ENCODE measurements around the gene PCBP3.
A peak's percentile ranks its signal among the peaks of the same experiment; 100 is the strongest.
"Not testable (repeated sequence)": the region's sequence is repeated elsewhere in the genome, so short reads cannot be mapped to it uniquely, and the experiment has no call there.

The PCBP3 gene

DNA sequence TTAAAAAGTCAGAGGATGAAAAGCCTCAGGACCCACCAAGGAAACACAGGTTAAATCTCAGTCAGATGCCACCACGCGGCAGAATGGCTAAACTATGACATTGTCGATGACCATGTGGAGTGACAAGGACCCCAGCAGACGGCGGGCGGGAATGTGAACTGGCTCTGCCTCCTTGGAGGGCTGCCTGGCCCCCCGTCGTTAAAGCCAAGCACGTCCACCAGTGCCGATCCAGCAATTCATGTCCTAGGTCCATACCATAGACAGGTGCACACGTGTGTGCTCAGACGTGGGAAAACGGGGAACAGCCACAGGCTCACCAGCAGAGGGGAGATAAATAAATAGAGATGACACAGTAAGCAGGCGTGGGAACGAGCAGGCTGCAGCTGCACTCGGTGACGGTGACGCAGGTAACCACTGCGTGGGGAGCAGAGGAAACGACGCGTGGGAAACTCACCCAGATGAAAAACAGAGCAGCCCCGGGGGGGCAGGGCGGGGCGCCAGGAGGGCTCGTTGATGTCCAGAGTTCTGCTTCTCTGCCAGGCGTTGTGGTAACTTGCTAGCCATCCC is 28.3 kb upstream of the PCBP3 start:
- peak; percentile 27 to 34 for DNase-seq (ENCODE audit: low read depth in 2 of 2)
- H3K4me3 ChIP-seq (replicated peaks in 1 of 2; ENCODE audit: low read depth in 2 of 2, low read length in 2 of 2), result no peak overlapping the region
- TF ChIP-seq, protein P1, sequence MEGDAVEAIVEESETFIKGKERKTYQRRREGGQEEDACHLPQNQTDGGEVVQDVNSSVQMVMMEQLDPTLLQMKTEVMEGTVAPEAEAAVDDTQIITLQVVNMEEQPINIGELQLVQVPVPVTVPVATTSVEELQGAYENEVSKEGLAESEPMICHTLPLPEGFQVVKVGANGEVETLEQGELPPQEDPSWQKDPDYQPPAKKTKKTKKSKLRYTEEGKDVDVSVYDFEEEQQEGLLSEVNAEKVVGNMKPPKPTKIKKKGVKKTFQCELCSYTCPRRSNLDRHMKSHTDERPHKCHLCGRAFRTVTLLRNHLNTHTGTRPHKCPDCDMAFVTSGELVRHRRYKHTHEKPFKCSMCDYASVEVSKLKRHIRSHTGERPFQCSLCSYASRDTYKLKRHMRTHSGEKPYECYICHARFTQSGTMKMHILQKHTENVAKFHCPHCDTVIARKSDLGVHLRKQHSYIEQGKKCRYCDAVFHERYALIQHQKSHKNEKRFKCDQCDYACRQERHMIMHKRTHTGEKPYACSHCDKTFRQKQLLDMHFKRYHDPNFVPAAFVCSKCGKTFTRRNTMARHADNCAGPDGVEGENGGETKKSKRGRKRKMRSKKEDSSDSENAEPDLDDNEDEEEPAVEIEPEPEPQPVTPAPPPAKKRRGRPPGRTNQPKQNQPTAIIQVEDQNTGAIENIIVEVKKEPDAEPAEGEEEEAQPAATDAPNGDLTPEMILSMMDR (IDR thresholded peaks at IDR 0.05; ENCODE audit: low read depth, low read length), result no peak

- DNase-seq (ENCODE audit: low read depth in 2 of 2), result no peak
- TF ChIP-seq, protein P1 (IDR thresholded peaks at IDR 0.05; ENCODE audit: low read depth, low read length), result no peak
- no peak overlapping the region for H3K4me3 ChIP-seq (replicated peaks in 1 of 2; ENCODE audit: low read depth in 2 of 2, low read length in 2 of 2)
Measured at GRCh38 chr21:45617021-45617921, 26.3 kb upstream of the PCBP3 start.

DNA sequence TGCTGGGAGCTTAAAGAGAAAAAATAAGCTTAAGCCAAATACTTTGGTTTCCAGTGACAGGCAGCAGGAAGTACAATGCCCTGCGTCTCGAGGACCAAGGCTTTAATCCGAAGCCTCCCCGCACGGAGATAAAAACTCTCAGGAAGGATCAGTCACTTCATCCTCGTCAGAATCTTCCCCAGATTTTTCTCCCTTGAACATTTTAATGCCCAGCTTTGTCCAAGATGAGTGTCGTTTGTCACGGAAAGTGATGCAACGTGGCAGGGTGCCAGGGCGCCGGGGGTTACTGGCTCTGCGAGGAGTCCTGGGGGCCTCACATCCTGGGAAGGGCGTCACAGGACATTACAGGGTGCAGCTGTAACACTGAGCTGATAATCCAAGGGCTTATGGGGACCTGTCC is 25.2 kb upstream of the PCBP3 start:
- TF ChIP-seq, protein P1 (IDR thresholded peaks at IDR 0.05; ENCODE audit: low read depth, low read length), result no peak
- no peak overlapping the region for H3K4me3 ChIP-seq (replicated peaks in 1 of 2; ENCODE audit: low read depth in 2 of 2, low read length in 2 of 2)
- peak; percentile 67 to 69 for DNase-seq (ENCODE audit: low read depth in 2 of 2)

GRCh38 chr21:45618846-45619485 is 24.6 kb upstream of the PCBP3 start:
- peak; percentile 36 to 67 for DNase-seq (ENCODE audit: low read depth in 2 of 2)
- TF ChIP-seq, protein P1 (IDR thresholded peaks at IDR 0.05; ENCODE audit: low read depth, low read length), result no peak
- H3K4me3 ChIP-seq (replicated peaks in 1 of 2; ENCODE audit: low read depth in 2 of 2, low read length in 2 of 2), result no peak overlapping the region

- DNase-seq (ENCODE audit: low read depth in 2 of 2), result no peak
- TF ChIP-seq, protein P1 (IDR thresholded peaks at IDR 0.05; ENCODE audit: low read depth, low read length), result no peak
- no peak overlapping the region for H3K4me3 ChIP-seq (replicated peaks in 1 of 2; ENCODE audit: low read depth in 2 of 2, low read length in 2 of 2)
Measured at GRCh38 chr21:45620201-45620923, 23.2 kb upstream of the PCBP3 start.

GRCh38 chr21:45621435-45622331 is 21.8 kb upstream of the PCBP3 start:
- H3K4me3 ChIP-seq (replicated peaks in 1 of 2; ENCODE audit: low read depth in 2 of 2, low read length in 2 of 2); DNase-seq (ENCODE audit: low read depth in 2 of 2): not testable (repeated sequence)

Data from cardiac fibroblast (primary cell).